Placental pericyte (primary cell): ENCODE measurements around the gene HECA. TPM values are rescaled to one million over a fixed set of nuclear protein-coding genes. Genes with fewer than 3 reads are reported as not detected.

Experiments used
- total RNA-seq: library from RNA; depleted of rRNA; stranded (reverse); fragments of >200 nt; gene quantifications from 2 replicates; pipeline ENCODE4 v1.2.3, GENCODE V29; 2012

Gene HECA
- 14.4 and 14.7 TPM in 2 replicates for total RNA-seq

DNA sequence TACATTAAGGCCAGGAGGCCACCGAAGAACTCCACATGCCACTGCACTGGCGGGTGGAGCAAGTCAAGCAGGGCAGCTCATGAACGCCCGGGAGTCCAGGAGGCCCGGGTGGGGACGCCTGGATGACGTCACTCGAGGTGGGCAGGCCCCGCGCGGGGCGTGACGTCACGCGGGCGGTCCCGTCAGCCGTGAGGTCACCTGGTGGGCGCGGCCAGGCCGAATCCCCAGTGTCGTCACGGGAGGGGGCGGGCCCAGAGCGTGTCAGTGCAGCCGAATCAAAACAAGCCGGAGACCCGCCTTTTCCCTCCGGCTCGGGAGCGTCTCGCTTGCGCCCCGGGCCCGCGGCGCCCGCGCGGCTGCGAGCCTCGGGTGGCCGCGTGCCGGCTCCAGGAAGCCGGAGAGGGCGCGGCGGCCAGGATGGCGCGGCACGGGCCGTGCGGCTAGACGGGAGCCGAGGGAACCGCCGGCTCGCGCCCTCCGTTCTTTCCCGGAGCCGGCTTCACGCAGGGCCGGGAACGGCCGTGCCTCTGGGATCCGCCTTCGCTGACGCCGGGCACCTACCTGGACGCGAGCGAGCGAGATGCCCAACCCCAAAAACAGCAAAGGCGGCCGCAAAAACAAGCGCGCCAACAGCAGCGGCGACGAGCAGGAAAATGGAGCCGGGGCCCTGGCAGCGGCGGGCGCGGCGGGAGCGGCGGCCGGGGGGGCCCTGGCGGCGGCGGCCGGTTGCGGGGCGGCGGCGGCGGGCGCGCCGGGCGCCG is at the start of gene HECA:
HECA (plus strand) TSS at position 264 of the 761 bp plus-strand sequence; CDS start at position 581, 317 bp downstream.

Other genes with a start within 250 kb of the HECA start
- 27.4 and 35.9 TPM in 2 replicates for gene REPS1, start 146.8 kb upstream of the HECA start, total RNA-seq
- gene ABRACL, start 106.3 kb upstream of the HECA start, total RNA-seq, result 19.7 and 31.6 TPM in 2 replicates
- gene TXLNB, start 156.9 kb downstream of the HECA start, total RNA-seq, result under 0.01 and 0.29 TPM in 2 replicates
- gene CITED2, start 239.6 kb downstream of the HECA start, total RNA-seq, result 122 and 171 TPM in 2 replicates